Measurements from ENCODE around the gene HAUS5. TPM values are rescaled to one million over a fixed set of nuclear protein-coding genes. Genes with fewer than 3 reads are reported as not detected.
A peak's percentile ranks its signal among the peaks of the same experiment; 100 is the strongest.
"Not testable (repeated sequence)": the region's sequence is repeated elsewhere in the genome, so short reads cannot be mapped to it uniquely, and the experiment has no call there.

The HAUS5 gene
- total RNA-seq, 4 donors from 2014 or later, result 7.9 to 17.8 (median 10.2) TPM

DNA sequence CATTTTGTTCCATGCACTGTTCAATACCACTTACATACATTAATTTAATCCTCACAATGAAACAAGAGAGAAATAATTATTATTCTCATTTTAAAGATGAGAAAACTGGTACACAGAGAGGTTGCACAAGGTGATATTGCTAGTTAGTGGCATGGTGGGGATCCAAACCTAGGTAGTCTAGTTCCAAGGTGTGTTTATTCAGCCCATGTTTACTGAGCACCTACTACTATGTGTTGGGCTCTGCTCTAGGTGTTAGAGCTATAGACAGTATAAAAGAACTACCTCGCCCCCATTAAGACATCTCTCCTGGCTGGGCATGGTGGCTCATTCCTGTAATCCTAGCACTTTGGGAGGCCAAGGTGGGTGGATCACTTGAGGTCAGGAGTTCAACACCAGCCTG is 29.8 kb upstream of the HAUS5 start:
- DNase-seq, result no peak
- WGBS, 2 donors, result 67 to 86% methylated on average over 1 of the region's 1 CpG
- H3K4me3 ChIP-seq (replicated peaks in 1 of 3), result no peak overlapping the region
- intact Hi-C loops (cut with DNase I), result no loop called here
- peaks cover 2 to 12% of the 10 kb centered on the region in 2 donors for H3K4me1 ChIP-seq
- H3K27ac ChIP-seq, result no peak overlapping the region
- no peaks in the 10 kb centered on the region for H3K36me3 ChIP-seq
- H3K27me3 ChIP-seq, result no peaks in the 10 kb centered on the region
- TF ChIP-seq, protein P1, sequence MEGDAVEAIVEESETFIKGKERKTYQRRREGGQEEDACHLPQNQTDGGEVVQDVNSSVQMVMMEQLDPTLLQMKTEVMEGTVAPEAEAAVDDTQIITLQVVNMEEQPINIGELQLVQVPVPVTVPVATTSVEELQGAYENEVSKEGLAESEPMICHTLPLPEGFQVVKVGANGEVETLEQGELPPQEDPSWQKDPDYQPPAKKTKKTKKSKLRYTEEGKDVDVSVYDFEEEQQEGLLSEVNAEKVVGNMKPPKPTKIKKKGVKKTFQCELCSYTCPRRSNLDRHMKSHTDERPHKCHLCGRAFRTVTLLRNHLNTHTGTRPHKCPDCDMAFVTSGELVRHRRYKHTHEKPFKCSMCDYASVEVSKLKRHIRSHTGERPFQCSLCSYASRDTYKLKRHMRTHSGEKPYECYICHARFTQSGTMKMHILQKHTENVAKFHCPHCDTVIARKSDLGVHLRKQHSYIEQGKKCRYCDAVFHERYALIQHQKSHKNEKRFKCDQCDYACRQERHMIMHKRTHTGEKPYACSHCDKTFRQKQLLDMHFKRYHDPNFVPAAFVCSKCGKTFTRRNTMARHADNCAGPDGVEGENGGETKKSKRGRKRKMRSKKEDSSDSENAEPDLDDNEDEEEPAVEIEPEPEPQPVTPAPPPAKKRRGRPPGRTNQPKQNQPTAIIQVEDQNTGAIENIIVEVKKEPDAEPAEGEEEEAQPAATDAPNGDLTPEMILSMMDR (IDR thresholded peaks at IDR 0.05), result no peak
- TF ChIP-seq POLR2A (IDR thresholded peaks at IDR 0.05), result no peak
- H3K9me3 ChIP-seq, result no peaks in the 10 kb centered on the region

DNA sequence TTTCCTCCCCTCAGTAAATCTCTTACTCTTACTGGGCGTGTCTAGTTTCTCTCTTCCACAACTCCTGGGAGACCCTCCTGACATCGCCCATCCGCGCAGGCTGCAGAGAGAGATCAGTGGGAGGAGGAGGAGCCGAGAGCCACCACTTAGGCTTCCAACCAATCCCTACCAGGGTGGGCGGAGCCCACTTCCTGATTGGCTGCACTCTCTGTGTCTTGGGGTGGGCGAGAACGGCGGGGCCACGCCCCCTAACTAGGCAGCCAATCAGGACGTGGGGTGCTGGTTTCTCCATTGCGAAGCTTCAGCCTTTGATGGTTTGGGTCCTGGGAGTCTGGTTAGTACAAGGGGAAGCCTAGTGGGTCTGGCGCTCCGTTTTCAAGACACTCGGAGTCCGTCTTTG is 26.7 kb upstream of the HAUS5 start, which contains the start of gene PMIS2:
PMIS2 (plus strand) TSS at position 326 of the 400 bp plus-strand sequence. CDS start 87 bp downstream, outside the sequence.
- no peak for TF ChIP-seq POLR2A (IDR thresholded peaks at IDR 0.05)
- TF ChIP-seq, protein P1 (IDR thresholded peaks at IDR 0.05), result no peak
- Histone ChIP-seq H3K4me3 (replicated peaks in 1 of 3) (no peak within 1 kb of the TSS), H3K27me3 (no peaks in the 10 kb centered on the region), H3K4me1 (peaks cover 3 to 20% of the 10 kb centered on the region in 2 donors), H3K9me3 (no peaks in the 10 kb centered on the region), H3K36me3 (no peaks in the 10 kb centered on the region), H3K27ac (peak within 1 kb of the TSS in 1 of 3 donors; percentile 67)
- peak in 1 of 2 donors; percentile 12 for DNase-seq
- 53 to 55% methylated on average over 8 to 16 of the region's 16 CpGs for WGBS, 2 donors
- intact Hi-C loops (cut with DNase I), result loop anchor here (5.0 kb wide), 1 partner anchor 74 kb away; the partner anchor contains the start of gene DMKN

DNA sequence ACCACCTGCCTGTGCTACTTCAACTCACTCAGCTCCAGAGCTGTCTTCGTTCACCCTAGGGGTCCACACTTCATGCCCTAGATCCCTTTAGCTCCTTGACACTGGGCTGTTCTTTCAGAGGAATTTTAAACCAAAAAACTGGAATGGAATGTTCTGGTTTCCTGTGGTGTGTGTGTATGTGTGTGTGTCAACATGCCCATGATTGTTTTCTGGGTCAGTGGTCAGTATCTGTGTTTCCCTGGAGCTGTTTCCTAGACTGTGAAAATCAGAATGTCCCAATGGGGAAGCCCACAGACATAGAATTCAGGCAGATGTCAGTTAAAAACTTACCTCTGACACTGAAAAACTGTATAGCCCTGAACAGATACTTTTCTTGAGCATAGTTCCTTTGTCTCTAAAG is 25.2 kb upstream of the HAUS5 start:
- H3K27me3 ChIP-seq, result no peaks in the 10 kb centered on the region
- WGBS, 2 donors, result 33 to 53% methylated on average over 1 of the region's 1 CpG
- intact Hi-C loops (cut with DNase I), result loop anchor here (5.0 kb wide), 1 partner anchor 75 kb away; the partner anchor contains the start of gene DMKN
- H3K4me3 ChIP-seq (replicated peaks in 1 of 3), result no peak overlapping the region
- peaks cover 3 to 20% of the 10 kb centered on the region in 2 donors for H3K4me1 ChIP-seq
- H3K36me3 ChIP-seq, result no peaks in the 10 kb centered on the region
- peak; percentile 19 to 27 for DNase-seq
- TF ChIP-seq, protein P1 (IDR thresholded peaks at IDR 0.05), result no peak
- TF ChIP-seq POLR2A (IDR thresholded peaks at IDR 0.05), result no peak
- no peaks in the 10 kb centered on the region for H3K9me3 ChIP-seq
- peak overlapping the region in 1 of 3 donors; percentile 67 for H3K27ac ChIP-seq

DNA sequence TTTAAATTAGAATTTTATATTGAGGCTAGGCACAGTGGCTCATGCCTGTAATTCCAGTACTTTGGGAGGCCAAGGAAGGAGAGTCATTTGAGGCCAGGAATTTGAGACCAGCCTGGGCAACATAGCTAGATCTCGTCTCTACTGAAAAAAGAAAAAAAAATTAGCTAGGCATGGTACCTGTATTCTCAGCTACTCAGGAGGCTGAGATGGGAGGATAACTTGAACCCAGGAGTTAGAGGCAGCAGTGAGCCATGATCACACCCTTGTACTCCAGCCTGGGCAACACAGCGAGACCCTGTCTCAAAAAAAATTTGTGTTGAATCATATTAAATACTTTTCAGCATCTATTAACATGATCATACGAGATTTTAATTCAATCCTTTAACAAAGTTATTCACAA is 21.7 kb upstream of the HAUS5 start:
- 87 to 90% methylated on average over 3 of the region's 3 CpGs for WGBS, 2 donors
- no peaks in the 10 kb centered on the region for H3K36me3 ChIP-seq
- no peak overlapping the region for H3K4me3 ChIP-seq (replicated peaks in 1 of 3)
- TF ChIP-seq, protein P1 (IDR thresholded peaks at IDR 0.05), result no peak
- TF ChIP-seq POLR2A (IDR thresholded peaks at IDR 0.05), result no peak
- intact Hi-C loops (cut with DNase I), result loop anchor here (5.0 kb wide), 1 partner anchor 44 kb away; the partner anchor contains the start of gene TMEM147
- H3K9me3 ChIP-seq, result no peaks in the 10 kb centered on the region
- H3K27me3 ChIP-seq, result no peaks in the 10 kb centered on the region
- H3K27ac ChIP-seq, result no peak overlapping the region
- peaks cover 3 to 20% of the 10 kb centered on the region in 2 donors for H3K4me1 ChIP-seq
- no peak for DNase-seq

DNA sequence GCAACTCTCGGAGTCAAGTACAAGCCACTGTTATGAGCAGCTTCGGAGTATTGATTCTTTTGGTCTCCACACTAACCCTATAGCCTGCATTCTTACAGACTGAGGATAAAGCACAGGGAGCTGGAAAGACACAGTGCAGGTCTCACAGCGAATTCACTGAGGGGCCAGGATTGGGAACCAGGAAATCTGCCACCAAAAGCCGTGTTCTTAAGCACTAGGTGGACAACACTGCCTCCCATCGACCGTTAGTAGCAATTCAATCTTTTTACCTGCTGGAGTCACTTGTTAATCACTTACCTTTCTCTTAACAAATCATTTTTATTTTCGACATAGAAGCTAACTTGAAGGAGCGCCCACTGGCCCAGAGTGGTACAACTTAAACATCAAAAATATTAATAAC is 20.3 kb upstream of the HAUS5 start:
- Histone ChIP-seq H3K36me3 (no peaks in the 10 kb centered on the region), H3K9me3 (no peaks in the 10 kb centered on the region), H3K4me3 (replicated peaks in 1 of 3) (no peak overlapping the region), H3K27ac (no peak overlapping the region), H3K27me3 (no peaks in the 10 kb centered on the region), H3K4me1 (peaks cover 3 to 14% of the 10 kb centered on the region in 2 donors)
- 19 to 27% methylated on average over 8 of the region's 8 CpGs for WGBS, 2 donors
- intact Hi-C loops (cut with DNase I), result loop anchor here (5.0 kb wide), 1 partner anchor 45 kb away; the partner anchor contains the start of gene TMEM147
- peak; percentile 64 to 66 for DNase-seq
- TF ChIP-seq, protein P1 (IDR thresholded peaks at IDR 0.05), result peak; percentile 19 to 86 (median 74)
- no peak for TF ChIP-seq POLR2A (IDR thresholded peaks at IDR 0.05)

DNA sequence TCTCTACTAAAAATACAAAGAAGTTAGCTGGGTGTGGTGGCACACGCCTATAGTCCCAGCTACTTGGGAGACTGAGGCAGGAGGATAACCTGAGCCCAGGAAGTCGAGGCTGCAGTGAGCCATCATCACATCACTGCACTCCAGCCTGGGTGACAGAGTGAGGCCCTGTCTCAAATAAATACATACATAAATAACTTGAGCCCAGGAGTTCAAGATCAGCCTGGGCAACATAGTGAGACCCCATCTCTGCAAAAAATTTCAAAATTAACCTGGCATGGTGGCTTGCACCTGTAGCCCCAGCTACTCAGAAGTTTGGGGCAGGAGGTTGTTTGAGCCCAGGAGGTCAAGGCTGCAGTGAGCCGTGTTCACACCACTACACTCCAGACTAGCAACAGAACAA is 17.5 kb upstream of the HAUS5 start:
- H3K27me3 ChIP-seq; intact Hi-C loops (cut with DNase I); H3K9me3 ChIP-seq; DNase-seq; H3K4me1 ChIP-seq; H3K27ac ChIP-seq; H3K4me3 ChIP-seq (replicated peaks in 1 of 3); H3K36me3 ChIP-seq: not testable (repeated sequence)
- 66 to 81% methylated on average over 3 of the region's 3 CpGs for WGBS, 2 donors

Measured in thyroid gland (tissue), 4 donors.